BLaER1 treated with 17β-estradiol and CSF1 and Interleukin-3, amounts not matched to agents 10 nM and 100 nM (cell line): ENCODE results near the gene STAB2.

Experiments used
- H3K27ac ChIP-seq, 11 experiments: shearing (Covaris generic); formaldehyde crosslinking; 2 replicates each; pipeline ENCODE4 v1.8.1; 2022
- H3K27me3 ChIP-seq, 11 experiments: shearing (Covaris generic); formaldehyde crosslinking; 2 replicates each; pipeline ENCODE4 v1.8.1; 2022
- H3K36me3 ChIP-seq, 11 experiments: shearing (Covaris generic); formaldehyde crosslinking; 2 replicates each; pipeline ENCODE4 v1.8.1; 2022
- H3K4me1 ChIP-seq, 10 experiments: shearing (Covaris generic); formaldehyde crosslinking; 2 replicates each; pipeline ENCODE4 v1.8.1; 2022
- H3K4me2 ChIP-seq, 11 experiments: shearing (Covaris generic); formaldehyde crosslinking; 2 replicates each; pipeline ENCODE4 v1.8.1; 2022
- H3K4me3 ChIP-seq, 10 experiments: shearing (Covaris generic); formaldehyde crosslinking; 2 replicates each; pipeline ENCODE4 v1.8.1; 2022
- H3K9ac ChIP-seq, 11 experiments: shearing (Covaris generic); formaldehyde crosslinking; 2 replicates each; pipeline ENCODE4 v1.8.1; 2022
- H3K9me3 ChIP-seq, 11 experiments: shearing (Covaris generic); formaldehyde crosslinking; replicated peaks in 1 of 11; 2 replicates each; pipeline ENCODE4 v1.8.1; 2022
- H4K20me1 ChIP-seq, 11 experiments: shearing (Covaris generic); formaldehyde crosslinking; 2 replicates each; pipeline ENCODE4 v1.8.1; 2022
- Cebpa-rat ChIP-seq, 11 experiments: shearing (Covaris generic); IDR thresholded peaks; 2 replicates each; pipeline ENCODE4 v1.8.1; 2022

STAB2 gene

GRCh38 chr12:103801709-103802585 lies 214.9 kb downstream of the STAB2 start:
- Histone ChIP-seq H3K27me3 (no peaks in the 10 kb centered on the region), H3K9me3 (peaks cover 7 to 16% (median 10%) of the 10 kb centered on the region in 11 experiments; a peak in 16 of 22 replicates), H3K4me1 (peaks cover 16 to 54% (median 30%) of the 10 kb centered on the region in 10 experiments), H3K27ac (peak overlapping the region in 3 of 11 experiments; percentile 10 to 46 (median 41); a peak in 4 of 22 replicates), H3K36me3 (peaks cover 0 to 74% (median 42%) of the 10 kb centered on the region in 11 experiments; a peak in 21 of 22 replicates), H4K20me1 (peaks cover 0 to 2% (median 0%) of the 10 kb centered on the region in 11 experiments; a peak in 1 of 22 replicates), H3K9ac (no peak overlapping the region), H3K4me2 (no peak overlapping the region), H3K4me3 (no peak overlapping the region)
- TF ChIP-seq Cebpa-rat (IDR thresholded peaks at IDR 0.05) = no peak

- Histone ChIP-seq H4K20me1 (peaks cover 0 to 8% (median 0%) of the 10 kb centered on the region in 11 experiments; a peak in 1 of 22 replicates), H3K4me3 (no peak overlapping the region), H3K4me2 (no peak overlapping the region), H3K9ac (no peak overlapping the region), H3K9me3 (peaks cover 7 to 16% (median 10%) of the 10 kb centered on the region in 11 experiments; a peak in 16 of 22 replicates), H3K4me1 (peaks cover 16 to 59% (median 33%) of the 10 kb centered on the region in 10 experiments), H3K27ac (no peak overlapping the region; a peak in 1 of 22 replicates), H3K36me3 (peaks cover 0 to 73% (median 43%) of the 10 kb centered on the region in 11 experiments; a peak in 20 of 22 replicates), H3K27me3 (no peaks in the 10 kb centered on the region)
- TF ChIP-seq Cebpa-rat (IDR thresholded peaks at IDR 0.05) = no peak
Measured at GRCh38 chr12:103802586-103802886, 215.5 kb downstream of the STAB2 start.

GRCh38 chr12:103803847-103804246 lies 216.8 kb downstream of the STAB2 start:
- H3K9ac ChIP-seq = no peak overlapping the region
- H3K4me3 ChIP-seq = no peak overlapping the region
- H3K4me1 ChIP-seq = peaks cover 16 to 66% (median 33%) of the 10 kb centered on the region in 10 experiments
- no peaks in the 10 kb centered on the region for H3K27me3 ChIP-seq
- no peak for TF ChIP-seq Cebpa-rat (IDR thresholded peaks at IDR 0.05)
- peaks cover 6 to 11% (median 9%) of the 10 kb centered on the region in 11 experiments; a peak in 16 of 22 replicates for H3K9me3 ChIP-seq
- H4K20me1 ChIP-seq = peaks cover 0 to 8% (median 0%) of the 10 kb centered on the region in 11 experiments; a peak in 1 of 22 replicates
- no peak overlapping the region for H3K4me2 ChIP-seq
- H3K27ac ChIP-seq = no peak overlapping the region
- H3K36me3 ChIP-seq = peaks cover 0 to 72% (median 43%) of the 10 kb centered on the region in 11 experiments; a peak in 19 of 22 replicates

- Histone ChIP-seq H3K27ac (peak overlapping the region in 3 of 11 experiments; percentile 36 to 74 (median 61); a peak in 6 of 22 replicates), H3K4me2 (peak overlapping the region in 5 of 11 experiments; percentile 21 to 80 (median 71); a peak in 9 of 22 replicates), H3K4me1 (peaks cover 2 to 51% (median 18%) of the 10 kb centered on the region in 10 experiments; a peak in 18 of 20 replicates), H3K4me3 (no peak overlapping the region), H3K27me3 (no peaks in the 10 kb centered on the region), H3K9ac (no peak overlapping the region; a peak in 1 of 22 replicates), H3K36me3 (peaks cover 0 to 77% (median 49%) of the 10 kb centered on the region in 11 experiments; a peak in 16 of 22 replicates), H3K9me3 (peaks cover 0 to 9% (median 0%) of the 10 kb centered on the region in 11 experiments; a peak in 2 of 22 replicates), H4K20me1 (peaks cover 0 to 11% (median 0%) of the 10 kb centered on the region in 11 experiments; a peak in 1 of 22 replicates)
- TF ChIP-seq Cebpa-rat (IDR thresholded peaks at IDR 0.05) = no peak
Measured at GRCh38 chr12:103805655-103806360, 218.7 kb downstream of the STAB2 start.

- Histone ChIP-seq H3K4me2 (peak overlapping the region in 6 of 11 experiments; percentile 1 to 80 (median 67); a peak in 10 of 22 replicates), H3K4me1 (peaks cover 0 to 47% (median 15%) of the 10 kb centered on the region in 10 experiments; a peak in 11 of 20 replicates), H4K20me1 (peaks cover 0 to 11% (median 0%) of the 10 kb centered on the region in 11 experiments; a peak in 1 of 22 replicates), H3K27ac (peak overlapping the region in 5 of 11 experiments; percentile 14 to 74 (median 61); a peak in 8 of 22 replicates), H3K9me3 (peaks cover 0 to 9% (median 0%) of the 10 kb centered on the region in 11 experiments; a peak in 2 of 22 replicates), H3K36me3 (peaks cover 0 to 84% (median 55%) of the 10 kb centered on the region in 11 experiments; a peak in 16 of 22 replicates), H3K9ac (0 out of 22 replicates have a peak overlapping the region, but pooled peaks of 1 of the 11 experiments have one; percentile 37), H3K4me3 (no peak overlapping the region), H3K27me3 (no peaks in the 10 kb centered on the region)
- peak in 1 of 11 experiments; percentile 22; a peak in 1 of 22 replicates for TF ChIP-seq Cebpa-rat (IDR thresholded peaks at IDR 0.05)
Measured at GRCh38 chr12:103806803-103807202, 219.7 kb downstream of the STAB2 start.

- peak overlapping the region in 4 of 11 experiments; percentile 52 to 80 (median 72); a peak in 8 of 22 replicates for H3K4me2 ChIP-seq
- H4K20me1 ChIP-seq = peaks cover 0 to 11% (median 0%) of the 10 kb centered on the region in 11 experiments; a peak in 1 of 22 replicates
- TF ChIP-seq Cebpa-rat (IDR thresholded peaks at IDR 0.05) = no peak
- peak overlapping the region in 4 of 11 experiments; percentile 38 to 74 (median 63); a peak in 6 of 22 replicates for H3K27ac ChIP-seq
- H3K4me1 ChIP-seq = peaks cover 0 to 42% (median 13%) of the 10 kb centered on the region in 10 experiments; a peak in 11 of 20 replicates
- H3K9me3 ChIP-seq = peaks cover 0 to 9% (median 0%) of the 10 kb centered on the region in 11 experiments; a peak in 2 of 22 replicates
- no peak overlapping the region for H3K4me3 ChIP-seq
- H3K27me3 ChIP-seq = no peaks in the 10 kb centered on the region
- no peak overlapping the region for H3K9ac ChIP-seq
- peaks cover 0 to 84% (median 47%) of the 10 kb centered on the region in 11 experiments; a peak in 16 of 22 replicates for H3K36me3 ChIP-seq
Measured at GRCh38 chr12:103807561-103808238, 220.6 kb downstream of the STAB2 start.

GRCh38 chr12:103808239-103808880 lies 221.3 kb downstream of the STAB2 start:
- H3K4me3 ChIP-seq = no peak overlapping the region
- no peak overlapping the region for H3K4me2 ChIP-seq
- peaks cover 0 to 42% (median 13%) of the 10 kb centered on the region in 10 experiments; a peak in 11 of 20 replicates for H3K4me1 ChIP-seq
- no peak overlapping the region for H3K27ac ChIP-seq
- peaks cover 0 to 11% (median 0%) of the 10 kb centered on the region in 11 experiments; a peak in 1 of 22 replicates for H4K20me1 ChIP-seq
- TF ChIP-seq Cebpa-rat (IDR thresholded peaks at IDR 0.05) = no peak
- peaks cover 0 to 84% (median 53%) of the 10 kb centered on the region in 11 experiments; a peak in 18 of 22 replicates for H3K36me3 ChIP-seq
- H3K9me3 ChIP-seq = peaks cover 0 to 9% (median 0%) of the 10 kb centered on the region in 11 experiments; a peak in 2 of 22 replicates
- H3K9ac ChIP-seq = no peak overlapping the region
- H3K27me3 ChIP-seq = no peaks in the 10 kb centered on the region
